GM18505 (cell line): ENCODE results near the gene SAE1.

Experiments used
- ATAC-seq: cut with Tn5 transposase; IDR thresholded peaks from one replicate; pipeline ENCODE4 v1.9.1; 2021; ENCODE audit not compliant: unreplicated experiment
- POLR2A ChIP-seq: IDR thresholded peaks from 4 replicates; pipeline ENCODE4 v1.6.1; 2011; ENCODE audit warnings: borderline replicate concordance; ENCODE audit not compliant: insufficient read depth, insufficient read length; ENCODE audit errors: extremely low read depth

Gene SAE1

DNA sequence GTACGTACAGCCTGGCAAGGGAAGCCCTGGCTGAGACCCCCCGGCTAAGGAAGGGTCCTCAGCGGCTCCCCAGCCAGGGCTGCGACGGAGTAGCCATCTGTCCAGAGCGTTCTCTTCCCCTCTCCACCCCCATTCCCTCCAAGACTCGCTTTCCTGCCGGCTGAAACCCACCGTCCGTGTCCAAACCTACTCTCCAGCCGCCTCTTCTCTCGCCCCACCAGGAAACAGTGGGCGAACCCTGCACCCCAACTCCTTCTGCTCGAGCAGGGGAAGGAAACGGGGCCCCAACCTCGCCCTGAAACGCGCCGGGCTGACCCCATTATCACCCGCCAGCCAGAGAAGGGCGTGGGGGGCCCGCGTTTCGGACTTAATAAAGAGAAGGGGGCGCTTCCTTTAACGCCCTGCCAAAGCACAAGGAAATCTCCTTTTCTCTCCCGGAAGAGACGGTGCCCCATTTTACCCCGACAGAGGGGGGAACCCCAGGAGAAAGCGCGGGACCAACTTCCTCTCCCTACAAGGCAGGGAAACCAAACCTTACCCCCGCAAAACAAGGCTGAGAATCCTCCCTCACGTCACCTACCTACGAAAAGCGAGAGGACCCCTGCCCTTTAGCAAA lies 19.5 kb upstream of the SAE1 start:
- no peak for ATAC-seq
- TF ChIP-seq POLR2A: peak; percentile 57

DNA sequence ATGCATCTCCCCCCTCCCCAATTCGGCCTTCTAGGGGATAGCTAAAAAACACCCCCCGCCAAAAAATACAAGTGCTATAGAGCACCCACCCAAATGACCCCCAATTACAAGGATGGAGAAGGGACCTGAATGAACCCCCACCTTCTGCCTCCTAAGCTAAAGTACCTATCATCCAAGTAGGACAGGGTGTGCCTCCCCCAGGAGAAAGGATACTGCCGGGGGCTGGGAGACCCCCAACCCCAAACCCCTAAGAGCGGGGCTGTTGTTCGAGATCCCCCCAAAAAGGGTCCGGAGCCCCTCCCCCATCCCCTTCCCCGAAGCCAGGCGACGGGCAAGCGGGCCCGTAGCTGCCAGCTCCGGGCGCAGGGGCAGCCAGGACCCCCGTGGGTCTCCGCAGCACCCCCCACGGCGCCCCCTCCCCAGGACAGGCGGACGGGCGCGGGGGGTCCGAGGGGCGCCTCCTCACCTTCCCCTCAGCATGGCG lies 18.9 kb upstream of the SAE1 start:
- no peak for ATAC-seq
- no peak for TF ChIP-seq POLR2A

DNA sequence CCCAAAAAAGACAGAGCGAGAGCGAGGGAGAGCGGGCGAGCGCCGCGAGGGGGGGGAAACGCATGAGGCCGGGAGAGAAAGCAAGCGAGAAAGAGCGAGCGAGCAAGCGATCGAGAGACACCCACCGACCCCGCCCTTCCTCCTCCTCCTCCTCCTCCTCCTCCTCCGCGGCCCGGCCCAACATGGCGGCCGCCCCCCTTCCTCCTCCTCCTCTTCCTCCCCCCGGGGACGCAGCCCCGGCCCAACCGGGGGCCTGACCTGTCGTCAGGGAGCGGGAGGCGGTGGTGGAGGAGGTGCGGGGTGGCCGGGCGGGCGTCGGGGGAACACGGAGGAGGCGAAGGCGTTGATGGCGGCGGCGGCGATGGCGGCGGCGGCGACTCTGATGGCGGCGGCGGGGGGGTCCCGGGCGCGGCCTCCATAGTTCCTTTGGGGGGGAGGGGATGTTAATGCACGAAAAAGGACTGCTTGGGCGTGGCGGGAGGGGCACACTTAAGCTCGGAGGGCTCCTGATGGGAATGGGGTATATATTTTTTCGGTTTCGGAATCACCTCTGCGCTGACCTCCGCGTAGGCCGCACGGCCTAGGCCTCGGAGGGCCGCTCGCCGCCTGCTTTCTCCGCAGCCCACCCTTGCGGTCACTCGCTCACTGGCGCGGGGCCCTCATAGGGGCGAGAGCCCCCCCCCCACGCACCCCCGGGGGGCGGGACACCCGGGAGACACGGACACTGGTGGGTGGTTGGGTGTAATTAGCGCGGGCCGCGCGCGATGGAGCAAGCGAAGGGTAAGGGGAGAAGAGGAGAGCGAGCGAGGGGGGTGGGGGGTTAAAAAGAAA lies 18.3 kb upstream of the SAE1 start:
- ATAC-seq: peak; percentile 25
- peak; percentile 83 for TF ChIP-seq POLR2A

DNA sequence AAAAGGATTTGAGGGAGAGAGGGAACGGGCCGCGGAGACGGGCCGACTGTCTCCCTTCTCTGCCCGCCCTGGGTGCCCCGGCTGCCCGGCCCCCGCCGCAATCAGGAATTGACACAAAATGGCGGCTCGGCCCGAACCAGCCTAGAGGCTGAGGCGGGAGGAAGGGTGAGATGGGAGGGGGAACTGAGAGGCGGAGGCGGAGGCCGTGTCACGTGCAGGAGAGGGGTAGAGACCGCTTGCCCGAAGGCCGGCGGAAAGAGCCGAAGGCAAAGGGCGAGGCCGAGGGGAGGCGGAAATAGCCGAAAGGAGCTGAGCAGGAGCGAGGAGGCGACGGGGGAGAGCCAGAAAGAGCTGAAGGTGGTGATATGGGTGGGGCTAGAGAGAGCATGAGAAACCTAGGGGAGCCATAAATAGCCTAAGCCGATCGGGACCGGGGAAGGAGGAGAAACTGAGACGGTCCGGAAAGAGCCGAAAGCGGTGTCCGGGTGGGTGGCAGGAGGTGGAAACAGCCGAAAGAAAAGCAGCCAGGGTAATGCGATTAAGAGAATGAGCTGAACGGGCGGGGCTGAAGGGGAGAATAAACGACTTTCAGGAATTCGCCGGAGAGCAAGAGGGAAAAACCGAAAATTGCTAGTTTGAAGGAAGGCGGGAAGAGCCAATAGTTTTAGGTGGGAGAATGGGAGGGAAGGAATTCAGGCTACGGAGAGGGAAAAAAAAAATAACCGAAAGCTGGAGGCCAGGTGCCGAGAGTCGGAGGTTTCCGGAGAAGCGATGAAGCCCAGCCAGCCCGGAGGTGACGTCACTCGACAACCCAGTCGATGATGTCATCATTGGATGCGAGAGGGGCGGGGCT lies 17.4 kb upstream of the SAE1 start, which contains the start of gene ZC3H4:
Gene ZC3H4, minus strand, starts transcription at position 780 of the 853 bp plus-strand sequence. CDS start 1,192 bp downstream, outside the sequence.
- peak; percentile 74 for TF ChIP-seq POLR2A
- peak; percentile 83 for ATAC-seq

DNA sequence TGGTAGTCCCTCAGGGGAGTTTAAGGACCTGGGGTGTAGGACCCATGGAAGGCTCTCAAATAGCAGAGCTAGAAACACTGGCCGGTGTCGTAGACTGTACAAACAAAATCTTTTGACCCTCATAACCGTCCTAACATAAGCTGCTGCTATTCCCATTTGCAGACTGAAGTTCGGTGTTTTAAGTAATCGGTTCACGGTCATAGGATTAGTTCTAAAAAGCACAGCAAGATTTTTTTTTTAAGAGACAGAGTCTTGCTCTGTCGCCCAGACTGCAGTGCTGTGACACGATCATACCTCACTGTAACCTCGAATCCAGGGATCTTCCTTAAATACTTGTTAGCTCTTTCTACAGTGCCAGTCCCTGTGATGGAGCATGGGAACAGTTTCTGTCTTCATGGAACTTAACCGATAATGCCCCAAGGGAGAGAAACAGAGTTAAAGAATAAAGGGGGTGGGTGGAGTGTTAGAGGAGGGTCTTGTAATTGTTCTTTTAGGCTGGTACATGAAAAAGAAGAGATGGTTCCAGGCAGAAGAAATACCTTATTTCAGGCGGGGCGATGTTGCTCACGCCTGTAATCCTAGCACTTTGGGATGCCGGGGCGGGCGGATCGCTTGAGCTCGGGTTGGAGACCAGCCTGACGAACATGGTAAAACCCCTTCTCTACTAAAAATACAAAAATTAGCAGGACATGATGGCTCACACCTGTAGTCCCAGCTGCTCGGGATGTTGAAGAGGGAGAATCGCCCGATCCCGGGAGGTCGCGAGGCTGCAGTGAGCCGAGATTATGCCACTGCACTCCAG lies 16.6 kb upstream of the SAE1 start:
- ATAC-seq: no peak
- TF ChIP-seq POLR2A: no peak

DNA sequence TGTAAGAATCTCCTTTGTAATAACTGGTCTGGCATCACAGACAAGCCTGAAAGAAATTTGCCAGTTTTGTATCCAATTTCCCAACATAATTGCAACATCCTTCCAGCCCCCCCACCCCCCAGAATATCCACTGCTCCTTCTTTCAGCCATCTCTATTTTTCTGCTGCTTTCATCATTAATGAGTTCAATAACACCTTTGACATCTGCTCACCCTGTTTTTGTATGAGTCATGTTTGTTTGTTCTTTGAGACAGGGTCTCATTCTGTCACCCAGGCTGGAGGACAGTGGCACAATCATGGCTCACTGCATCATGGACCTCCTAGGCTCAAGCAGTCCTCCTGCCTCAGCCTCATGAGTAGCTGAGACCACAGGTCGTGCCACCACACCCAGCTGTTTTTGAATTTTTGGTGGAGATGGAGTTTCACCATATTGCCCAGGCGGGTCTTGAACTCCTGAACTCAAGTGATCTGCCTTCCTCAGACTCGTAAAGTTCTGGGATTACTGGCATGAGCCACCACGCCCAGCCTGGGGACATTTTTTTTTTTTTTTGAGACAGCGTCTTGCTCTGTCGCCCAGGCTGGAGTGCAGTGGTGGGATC lies 10.1 kb upstream of the SAE1 start:
- no peak for TF ChIP-seq POLR2A
- no peak for ATAC-seq

DNA sequence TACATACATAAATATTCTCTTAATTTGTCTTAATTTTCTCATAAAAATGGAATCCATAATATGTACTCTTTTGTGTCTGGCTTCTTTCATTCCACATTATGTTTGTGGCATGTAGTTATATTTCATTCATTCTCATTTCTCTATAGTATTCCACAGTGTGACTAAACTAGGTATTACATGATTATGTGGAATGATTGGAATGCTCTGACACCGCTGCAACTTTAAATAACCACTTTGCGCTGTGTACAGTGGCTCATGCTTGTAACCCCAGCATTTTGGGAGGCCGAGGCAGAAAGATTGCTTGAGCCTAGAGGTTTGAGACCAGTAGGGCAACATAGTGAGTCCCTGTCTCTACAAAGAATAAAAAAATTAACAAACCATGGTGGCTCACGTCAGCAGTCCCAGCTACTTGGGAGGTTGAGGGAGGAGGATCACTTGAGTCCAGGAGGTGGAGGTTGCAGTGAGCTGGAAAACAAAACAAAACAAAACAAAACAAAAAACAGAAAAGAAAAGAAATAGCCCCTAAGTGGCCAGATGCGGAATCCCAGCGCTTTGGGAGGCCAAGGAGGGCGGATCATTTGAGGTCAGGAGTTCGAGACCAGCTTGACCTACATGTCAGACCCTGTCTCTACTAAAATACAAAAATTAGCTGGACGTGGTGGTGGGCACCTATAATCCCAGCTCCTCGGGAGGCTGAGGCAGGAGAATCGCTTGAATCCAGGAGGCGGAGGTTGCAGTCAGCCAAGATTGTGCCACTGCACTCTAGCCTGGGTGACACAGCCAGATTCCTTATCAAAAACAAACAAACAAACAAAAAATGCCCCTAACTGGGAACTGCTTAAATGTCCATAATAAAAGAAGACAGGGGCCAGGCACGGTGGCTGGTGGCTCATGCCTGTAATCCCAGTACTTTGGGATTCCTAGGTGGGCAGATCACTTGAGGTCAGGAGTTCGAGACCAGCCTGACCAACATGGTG lies 8.0 kb upstream of the SAE1 start:
- TF ChIP-seq POLR2A: no peak
- no peak for ATAC-seq

DNA sequence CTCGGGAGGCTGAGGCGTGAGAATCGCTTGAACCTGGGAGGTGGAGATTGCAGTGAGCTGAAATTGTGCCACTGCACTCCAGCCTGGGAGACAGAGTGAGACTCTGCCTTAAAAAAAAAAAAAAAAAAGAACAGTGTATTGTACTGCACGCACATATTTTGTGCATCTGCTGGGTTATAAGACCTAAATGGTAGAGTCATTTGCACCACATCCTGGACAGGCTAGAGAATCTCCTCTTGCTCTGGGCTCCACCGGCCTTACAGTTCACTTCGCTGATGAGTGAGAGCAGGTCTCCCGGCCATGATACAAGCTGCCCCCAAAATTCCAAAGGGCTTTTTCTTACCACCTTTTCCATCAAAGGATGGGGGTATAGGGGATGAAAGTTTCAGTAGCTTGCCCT lies 7.2 kb upstream of the SAE1 start:
- ATAC-seq: no peak
- no peak for TF ChIP-seq POLR2A

DNA sequence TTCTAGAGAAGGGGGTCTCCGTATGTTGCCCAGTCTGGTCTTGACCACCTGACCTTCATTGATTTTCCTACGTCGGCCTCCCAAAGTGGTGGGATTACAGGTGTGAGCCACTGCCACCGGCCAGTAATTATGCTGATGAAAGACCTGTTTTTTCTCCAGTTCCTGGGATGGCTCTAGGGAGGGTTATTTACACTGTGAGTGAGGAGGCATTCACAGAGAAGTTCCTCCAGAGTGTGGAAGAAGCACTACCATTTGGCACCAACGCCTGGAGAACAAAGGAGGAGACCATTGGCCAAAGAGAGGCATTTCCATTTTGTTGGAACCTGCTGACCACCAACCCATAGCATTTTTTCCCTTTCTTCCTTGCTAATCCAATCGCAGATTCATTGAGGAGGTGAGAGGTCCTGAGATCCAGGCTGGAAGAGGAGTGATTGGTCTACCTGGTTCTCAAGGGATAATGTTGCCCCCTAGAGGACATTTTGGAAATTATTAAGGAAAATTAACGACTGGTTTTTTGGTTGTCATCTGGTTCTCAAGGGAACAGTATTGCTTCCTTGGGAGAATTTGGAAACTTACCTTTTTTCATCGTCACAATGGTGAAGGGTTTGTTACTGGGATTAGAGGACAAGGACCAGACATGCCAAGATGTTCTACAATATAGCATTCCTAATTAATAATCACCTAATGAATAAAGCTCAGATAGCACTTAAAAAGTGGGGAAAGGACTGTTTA lies 5.5 kb upstream of the SAE1 start:
- ATAC-seq: no peak
- TF ChIP-seq POLR2A: no peak

DNA sequence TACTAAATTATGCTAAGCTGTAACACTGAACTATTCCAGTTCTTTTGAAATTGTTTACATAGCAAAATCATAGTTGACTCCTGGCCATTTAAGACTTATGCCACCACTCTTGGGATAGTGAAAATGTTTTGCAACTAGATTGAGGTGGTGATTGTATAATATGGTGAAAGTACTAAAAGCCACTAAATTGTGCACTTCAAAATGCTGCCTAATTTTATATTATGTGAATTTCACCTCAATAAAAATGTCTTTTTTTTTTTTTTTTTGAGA lies 5.0 kb upstream of the SAE1 start:
- no peak for ATAC-seq
- no peak for TF ChIP-seq POLR2A

DNA sequence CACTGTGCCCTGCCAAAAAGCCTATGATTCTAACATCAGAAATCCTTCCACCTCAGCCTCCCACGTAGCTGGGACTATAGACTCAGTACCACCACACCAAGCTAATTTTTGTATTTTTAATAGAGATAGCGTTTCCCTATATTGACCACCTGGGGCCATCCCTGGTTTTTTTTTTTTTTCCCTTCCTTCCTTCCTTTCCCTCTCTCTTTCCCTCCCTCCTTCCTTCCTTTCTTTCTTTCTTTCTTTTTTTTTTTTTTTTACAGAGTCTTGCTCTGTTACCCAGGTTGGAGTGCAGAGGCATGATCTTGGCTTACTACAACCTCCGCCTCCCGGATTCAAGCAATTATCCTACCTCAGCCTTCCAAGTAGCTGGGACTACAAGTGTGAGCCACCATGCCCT lies 1.1 kb upstream of the SAE1 start:
- no peak for TF ChIP-seq POLR2A
- ATAC-seq: no peak
